A673 (cell line): ENCODE results near the gene NFILZ. TPM values are rescaled to one million over a fixed set of nuclear protein-coding genes. Genes with fewer than 3 reads are reported as not detected.
A peak's percentile ranks its signal among the peaks of the same experiment; 100 is the strongest.

ENCODE experiments used
- BruUV-seq: library from RNA; stranded (reverse); fragments of 400-500 nt; replicated peaks from 2 replicates; lab custom pipeline; 2021; lab: Mats Ljungman, UMichigan
- CTCF ChIA-PET: fragments of 300-600 bp; sonication (Branson Sonifier 250); formaldehyde crosslinking; loops from one replicate; lab custom pipeline; 2022; ENCODE audit warnings: antibody characterized with exemption; lab: Charles Lee
- POLR2A ChIA-PET: fragments of 300-600 bp; sonication (Branson Sonifier 250); formaldehyde crosslinking; loops from one replicate; lab custom pipeline; 2022; ENCODE audit warnings: antibody characterized with exemption; ENCODE audit not compliant: low non-redundant PET; lab: Charles Lee
- DNase-seq: peaks from one replicate; pipeline ENCODE4 v3.0.0-alpha.2; 2015; ENCODE audit warnings: low spot score
- H3K27ac ChIP-seq: fragments of 200-600 bp; sonication (generic); 2 replicates; pipeline ENCODE4 v1.5.1; 2016; ENCODE audit warnings: mixed run types, low read depth, mild to moderate bottlenecking, mixed read lengths, antibody characterized with exemption, low read length; ENCODE audit not compliant: poor library complexity, severe bottlenecking
- H3K27me3 ChIP-seq: fragments of 200-600 bp; sonication (generic); replicated peaks from 2 replicates; pipeline ENCODE4 v1.6.1; 2017; ENCODE audit warnings: mixed run types, low read depth, mild to moderate bottlenecking, mixed read lengths, antibody characterized with exemption, low read length; ENCODE audit not compliant: insufficient read depth, poor library complexity
- H3K36me3 ChIP-seq: fragments of 200-600 bp; sonication (generic); 2 replicates; pipeline ENCODE4 v1.6.1; 2016; ENCODE audit warnings: mixed run types, mild to moderate bottlenecking, mixed read lengths, antibody characterized with exemption, low read length; ENCODE audit not compliant: insufficient read depth, poor library complexity, severe bottlenecking
- H3K4me1 ChIP-seq: fragments of 200-600 bp; sonication (generic); 2 replicates; pipeline ENCODE4 v1.6.1; 2017; ENCODE audit warnings: mixed run types, mild to moderate bottlenecking, mixed read lengths, antibody characterized with exemption, low read length; ENCODE audit not compliant: insufficient read depth, poor library complexity, severe bottlenecking
- H3K4me3 ChIP-seq: fragments of 200-600 bp; sonication (generic); 2 replicates; pipeline ENCODE4 v1.5.1; 2016; ENCODE audit warnings: low read depth, mixed run types, mild to moderate bottlenecking, mixed read lengths, low read length; ENCODE audit not compliant: poor library complexity, severe bottlenecking
- H3K9me3 ChIP-seq: fragments of 200-600 bp; sonication (generic); 2 replicates; pipeline ENCODE4 v1.6.1; 2016; ENCODE audit warnings: mixed run types, low read depth, mild to moderate bottlenecking, mixed read lengths, antibody characterized with exemption, low read length; ENCODE audit not compliant: poor library complexity, severe bottlenecking
- CTCF ChIP-seq: fragments of 300-800, 200-600 bp; sonication (generic); conservative IDR thresholded peaks from 2 replicates; pipeline ENCODE4 v1.5.1; 2017; ENCODE audit warnings: low read depth, mild to moderate bottlenecking, antibody characterized with exemption, low read length, moderate library complexity, mixed read lengths
- EZH2 ChIP-seq: fragments of 200-600 bp; sonication (generic); IDR thresholded peaks from 2 replicates; pipeline ENCODE4 v1.6.1; 2017; ENCODE audit warnings: borderline replicate concordance, low read depth, mild to moderate bottlenecking, mixed read lengths, antibody characterized with exemption, low read length; ENCODE audit not compliant: poor library complexity, severe bottlenecking
- intact Hi-C: fragments of 100-400 bp; cut with micrococcal nuclease; formaldehyde crosslinking; loops from one replicate; pipeline ENCODE4 v1.10.0; 2022; ENCODE audit not compliant: unreplicated experiment
- total RNA-seq: library from RNA; stranded (reverse); gene quantifications from 2 replicates; pipeline ENCODE4 v1.2.3, GENCODE V29; 2021

Gene NFILZ
- total RNA-seq, 1 experiment from 2014 or later, result not detected

DNA sequence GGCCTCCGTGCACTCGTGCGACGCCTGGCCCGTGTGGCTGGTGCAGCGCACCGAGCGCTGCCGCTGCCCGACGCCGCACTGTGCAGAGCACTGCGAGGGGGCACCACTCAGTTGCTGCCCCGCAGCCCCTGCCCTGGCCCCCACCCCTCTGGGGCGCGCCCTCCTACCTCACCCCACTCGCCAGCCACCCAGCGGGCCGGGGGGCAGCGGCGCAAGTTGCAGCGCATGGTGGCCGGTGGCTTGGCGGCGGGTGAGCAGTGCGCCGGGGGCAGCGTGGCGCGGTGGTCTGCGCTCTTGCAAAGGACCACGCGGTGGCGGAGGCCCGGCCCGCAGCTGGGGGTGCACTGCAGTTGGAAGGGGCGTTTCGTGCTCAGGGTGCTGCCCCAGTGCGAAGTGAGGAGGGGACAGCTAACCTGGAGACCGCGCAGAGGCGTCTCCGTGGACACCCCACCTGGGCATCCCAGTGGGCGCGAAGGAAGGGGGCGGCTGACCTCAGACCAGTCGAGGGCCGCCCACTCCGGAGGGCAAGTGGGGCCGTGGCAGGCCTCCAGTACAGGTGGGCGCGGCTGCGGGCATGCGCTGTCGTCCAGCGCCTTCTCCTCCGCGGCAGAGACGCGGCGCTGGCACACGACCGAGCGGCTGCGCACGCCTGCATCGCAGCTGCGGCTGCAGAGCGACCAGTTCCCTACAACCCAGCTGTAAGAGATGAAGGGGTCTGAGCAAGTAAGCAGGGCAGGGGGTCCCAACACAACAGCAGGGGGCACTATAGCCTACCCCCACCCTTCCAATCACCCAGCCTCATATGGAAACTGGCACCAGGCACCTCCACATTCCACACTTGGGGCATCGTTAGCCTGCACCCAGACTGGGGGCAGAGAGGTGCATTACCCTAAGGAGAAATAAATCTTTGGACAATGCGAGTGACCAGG lies 45.2 kb upstream of the NFILZ start:
- TF ChIP-seq CTCF, result no peak
- no peak for TF ChIP-seq EZH2
- no peak for DNase-seq
- ChIA-PET POLR2A (no interaction called here), CTCF (interaction anchor here (0.6 kb wide), 1 partner anchor 172 kb away, joined by 4 read pairs; the partner anchor contains the start of gene MARCHF2)
- intact Hi-C loops, result loop anchor here (5.0 kb wide), 1 partner anchor 228 kb away; no protein-coding TSS in a partner anchor
- H3K27me3 ChIP-seq, result no peaks in the 10 kb centered on the region
- no peaks in the 10 kb centered on the region for H3K9me3 ChIP-seq
- H3K4me3 ChIP-seq, result no peak overlapping the region
- H3K27ac ChIP-seq, result no peak overlapping the region
- BruUV-seq, result no TSS peak
- peaks cover 4% of the 10 kb centered on the region for H3K4me1 ChIP-seq
- no peaks in the 10 kb centered on the region for H3K36me3 ChIP-seq

GRCh38 chr19:8585894-8586750 lies 44.3 kb upstream of the NFILZ start:
- peak; percentile 83 for DNase-seq
- Histone ChIP-seq H3K27ac (no peak overlapping the region), H3K9me3 (no peaks in the 10 kb centered on the region), H3K27me3 (no peaks in the 10 kb centered on the region), H3K36me3 (no peaks in the 10 kb centered on the region), H3K4me1 (no peaks in the 10 kb centered on the region), H3K4me3 (no peak overlapping the region)
- intact Hi-C loops, result no loop called here
- TF ChIP-seq CTCF (peak; percentile 84), EZH2 (no peak)
- POLR2A ChIA-PET, result interaction anchor here (0.7 kb wide), 1 partner anchor 10 kb away, joined by 14 read pairs; no protein-coding TSS in a partner anchor
- no TSS peak for BruUV-seq
- CTCF ChIA-PET, result interaction anchor here (0.5 to 0.6 kb wide), 2 partner anchors 56 to 173 kb away, joined by 4 to 6 read pairs; partner anchors contain the start of gene MARCHF2

- Histone ChIP-seq H3K27ac (no peak overlapping the region), H3K27me3 (no peaks in the 10 kb centered on the region), H3K4me3 (no peak overlapping the region), H3K36me3 (no peaks in the 10 kb centered on the region), H3K9me3 (no peaks in the 10 kb centered on the region), H3K4me1 (peaks cover 5% of the 10 kb centered on the region)
- no peak for TF ChIP-seq CTCF
- no peak for TF ChIP-seq EZH2
- ChIA-PET POLR2A (no interaction called here), CTCF (no interaction called here)
- intact Hi-C loops, result no loop called here
- DNase-seq, result no peak
- BruUV-seq, result no TSS peak
Measured at GRCh38 chr19:8589177-8589714, 41.2 kb upstream of the NFILZ start.
